GM12801 (cell line): ENCODE data around the gene MYL12A.

Source experiments
- TF ChIP-seq, protein P1 (sequence below): IDR thresholded peaks from one replicate; pipeline ENCODE4 v1.5.1; 2011; ENCODE audit warnings: control low read depth; ENCODE audit not compliant: insufficient read length; ENCODE audit errors: extremely low read depth

Gene MYL12A

DNA sequence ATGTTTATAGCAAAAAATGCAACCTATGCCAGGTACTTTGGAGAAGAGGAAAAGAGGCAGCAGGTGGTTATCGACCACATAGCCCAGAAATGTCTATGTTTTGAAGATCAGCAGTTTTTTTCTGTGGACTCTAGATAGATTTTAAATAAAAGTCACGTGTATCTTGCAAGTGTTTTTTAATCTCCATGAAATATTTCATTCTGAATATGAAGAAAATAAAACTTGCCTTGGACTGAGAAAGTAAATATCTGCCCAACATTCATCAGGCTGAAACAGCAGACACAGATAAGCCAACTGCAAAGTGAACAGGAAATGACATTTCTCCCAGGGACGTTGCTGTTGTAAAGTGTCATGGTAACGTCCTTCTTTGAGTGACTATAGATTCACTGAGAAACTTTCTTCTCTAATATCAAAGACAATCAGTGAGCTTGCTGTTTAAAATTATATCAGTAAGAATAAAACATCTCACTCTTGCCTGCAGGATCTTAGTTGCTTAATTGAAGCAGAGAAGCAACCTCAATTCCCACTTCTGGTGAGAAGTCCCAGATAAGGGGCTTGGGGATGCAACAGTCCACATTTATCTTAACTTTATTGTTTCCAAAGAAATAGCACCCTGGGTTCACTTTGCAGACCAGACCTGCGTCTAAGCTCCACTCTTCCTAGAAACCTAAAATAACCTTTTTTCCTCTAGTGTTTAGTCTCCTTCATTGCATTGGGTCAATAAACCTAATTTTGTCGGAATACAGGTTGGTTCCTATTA, 34.1 kb upstream of the MYL12A start:
- TF ChIP-seq, protein P1, sequence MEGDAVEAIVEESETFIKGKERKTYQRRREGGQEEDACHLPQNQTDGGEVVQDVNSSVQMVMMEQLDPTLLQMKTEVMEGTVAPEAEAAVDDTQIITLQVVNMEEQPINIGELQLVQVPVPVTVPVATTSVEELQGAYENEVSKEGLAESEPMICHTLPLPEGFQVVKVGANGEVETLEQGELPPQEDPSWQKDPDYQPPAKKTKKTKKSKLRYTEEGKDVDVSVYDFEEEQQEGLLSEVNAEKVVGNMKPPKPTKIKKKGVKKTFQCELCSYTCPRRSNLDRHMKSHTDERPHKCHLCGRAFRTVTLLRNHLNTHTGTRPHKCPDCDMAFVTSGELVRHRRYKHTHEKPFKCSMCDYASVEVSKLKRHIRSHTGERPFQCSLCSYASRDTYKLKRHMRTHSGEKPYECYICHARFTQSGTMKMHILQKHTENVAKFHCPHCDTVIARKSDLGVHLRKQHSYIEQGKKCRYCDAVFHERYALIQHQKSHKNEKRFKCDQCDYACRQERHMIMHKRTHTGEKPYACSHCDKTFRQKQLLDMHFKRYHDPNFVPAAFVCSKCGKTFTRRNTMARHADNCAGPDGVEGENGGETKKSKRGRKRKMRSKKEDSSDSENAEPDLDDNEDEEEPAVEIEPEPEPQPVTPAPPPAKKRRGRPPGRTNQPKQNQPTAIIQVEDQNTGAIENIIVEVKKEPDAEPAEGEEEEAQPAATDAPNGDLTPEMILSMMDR = no peak

DNA sequence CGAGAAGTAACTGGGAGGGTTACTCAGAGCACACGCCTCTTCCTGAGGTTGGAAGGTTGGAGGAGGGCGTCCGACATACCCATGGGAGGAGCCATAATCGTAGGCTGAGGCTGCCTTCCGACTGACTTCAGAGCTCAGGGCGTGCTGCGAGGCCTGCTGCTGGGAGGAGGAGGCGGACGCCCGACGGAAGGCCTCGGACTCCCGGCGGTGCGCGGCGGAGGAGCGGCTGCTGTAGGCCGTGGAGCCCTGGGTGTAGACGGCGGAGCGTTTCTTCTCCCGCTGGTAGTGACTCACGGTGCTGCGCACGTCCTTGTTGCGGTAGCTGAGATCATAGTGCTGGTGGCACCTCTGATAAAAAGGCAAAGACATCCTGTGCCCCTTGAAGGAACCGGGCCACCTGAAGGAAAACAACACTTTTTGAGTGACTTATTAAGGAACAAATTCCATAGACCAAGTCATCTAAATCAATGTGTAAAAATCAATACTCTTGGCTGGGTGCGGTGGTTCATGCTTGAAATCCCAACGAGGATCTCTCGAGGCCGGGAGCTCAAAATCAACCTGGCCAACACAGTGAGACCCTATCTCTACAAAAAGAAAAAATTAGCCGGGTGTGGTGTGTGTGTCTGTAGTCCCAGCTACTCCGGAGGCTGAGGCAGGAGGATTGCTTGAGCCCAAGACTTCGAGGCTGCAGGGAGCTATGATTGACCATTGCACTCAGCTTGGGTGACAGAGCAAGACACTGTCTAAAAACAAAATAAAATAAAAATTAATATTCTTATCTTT, 32.6 kb upstream of the MYL12A start:
- TF ChIP-seq, protein P1 = no peak

DNA sequence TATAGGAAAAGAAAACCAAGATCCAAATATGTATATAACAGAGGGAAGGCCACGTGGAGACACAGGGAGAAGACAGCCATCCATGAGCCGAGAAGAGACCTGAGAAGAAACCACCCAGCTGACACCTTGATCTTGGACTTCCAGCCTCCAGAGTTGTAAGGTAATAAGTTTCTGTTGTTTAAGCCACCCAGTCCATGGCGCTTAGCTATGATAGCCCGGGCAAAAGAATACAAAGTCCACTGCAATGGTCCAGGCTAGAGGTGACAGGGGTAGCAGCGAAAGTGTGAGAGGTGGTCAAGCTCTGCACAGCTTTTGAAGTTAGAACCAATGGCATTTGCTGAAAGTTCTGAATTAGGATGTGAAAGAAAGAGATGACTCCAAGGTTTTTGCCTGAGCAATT, 30.6 kb upstream of the MYL12A start:
- TF ChIP-seq, protein P1 = no peak

DNA sequence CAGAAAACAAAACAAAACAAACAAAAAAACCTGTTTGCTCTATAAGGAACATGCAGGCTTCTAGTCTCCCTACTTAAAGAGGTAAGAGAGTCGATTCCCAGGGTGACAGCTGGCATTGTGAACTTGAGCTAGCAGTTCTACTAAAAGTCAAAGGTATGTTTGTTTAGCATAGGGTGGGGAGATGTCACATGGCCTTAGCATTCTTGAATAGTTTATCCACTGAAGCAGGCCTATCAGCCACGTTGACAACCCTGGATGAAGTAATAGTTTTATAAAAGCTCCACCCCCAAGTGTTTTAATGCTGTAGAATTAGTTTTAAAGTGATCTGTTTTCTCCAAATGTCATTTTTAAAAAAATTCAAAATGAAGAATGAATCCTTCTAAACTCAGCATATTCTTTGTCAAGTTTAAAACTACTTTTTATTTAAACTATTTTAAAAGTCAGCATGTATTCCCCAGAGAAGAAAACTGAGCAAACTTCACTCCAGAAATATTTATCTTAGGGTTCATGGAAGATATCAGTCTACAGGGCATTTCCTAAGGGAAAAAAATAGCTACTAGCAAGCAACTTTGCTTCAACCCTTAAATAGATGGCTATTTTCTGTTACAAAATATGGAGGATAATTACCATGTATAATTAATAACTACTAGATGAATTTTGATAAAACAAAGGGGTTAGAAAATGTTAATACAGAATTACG, 29.5 kb upstream of the MYL12A start:
- TF ChIP-seq, protein P1 = no peak

DNA sequence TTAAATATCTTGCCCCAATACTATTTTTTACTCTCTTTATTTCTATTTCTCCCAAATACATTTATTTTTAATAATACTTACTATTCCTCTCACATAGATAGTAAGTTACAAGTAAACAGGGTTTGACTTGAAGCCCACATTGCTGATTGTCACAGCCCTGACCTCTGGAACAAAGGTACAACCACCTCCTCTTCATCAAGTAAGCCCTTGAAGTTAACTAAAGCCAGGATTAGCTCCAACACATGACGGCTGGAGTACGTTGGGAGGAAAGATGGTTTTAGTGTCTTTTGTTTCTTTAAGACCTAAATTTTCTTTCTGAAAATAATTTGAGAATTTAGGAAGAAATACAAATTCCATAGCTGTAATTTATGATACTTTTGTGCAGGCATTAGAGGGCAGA, 28.8 kb upstream of the MYL12A start:
- TF ChIP-seq, protein P1 = no peak

DNA sequence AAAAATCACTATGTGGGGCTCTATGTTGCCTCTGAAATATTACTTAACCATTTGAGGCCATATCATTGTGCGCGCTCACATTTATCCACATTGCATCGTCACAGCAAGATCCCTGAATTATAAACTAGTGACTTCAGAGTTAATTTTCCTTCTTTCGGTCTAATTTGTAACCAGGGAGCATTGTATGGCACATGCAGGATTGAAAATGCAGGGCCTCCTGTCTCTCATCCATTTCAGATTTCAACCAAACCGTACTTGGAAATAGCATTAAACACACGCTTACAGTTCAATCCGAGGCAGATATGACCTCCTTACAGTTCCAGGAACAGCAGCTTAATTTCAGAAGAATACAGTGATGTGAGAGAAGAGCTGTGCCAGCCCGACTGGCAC, 28.4 kb upstream of the MYL12A start:
- TF ChIP-seq, protein P1 = no peak

DNA sequence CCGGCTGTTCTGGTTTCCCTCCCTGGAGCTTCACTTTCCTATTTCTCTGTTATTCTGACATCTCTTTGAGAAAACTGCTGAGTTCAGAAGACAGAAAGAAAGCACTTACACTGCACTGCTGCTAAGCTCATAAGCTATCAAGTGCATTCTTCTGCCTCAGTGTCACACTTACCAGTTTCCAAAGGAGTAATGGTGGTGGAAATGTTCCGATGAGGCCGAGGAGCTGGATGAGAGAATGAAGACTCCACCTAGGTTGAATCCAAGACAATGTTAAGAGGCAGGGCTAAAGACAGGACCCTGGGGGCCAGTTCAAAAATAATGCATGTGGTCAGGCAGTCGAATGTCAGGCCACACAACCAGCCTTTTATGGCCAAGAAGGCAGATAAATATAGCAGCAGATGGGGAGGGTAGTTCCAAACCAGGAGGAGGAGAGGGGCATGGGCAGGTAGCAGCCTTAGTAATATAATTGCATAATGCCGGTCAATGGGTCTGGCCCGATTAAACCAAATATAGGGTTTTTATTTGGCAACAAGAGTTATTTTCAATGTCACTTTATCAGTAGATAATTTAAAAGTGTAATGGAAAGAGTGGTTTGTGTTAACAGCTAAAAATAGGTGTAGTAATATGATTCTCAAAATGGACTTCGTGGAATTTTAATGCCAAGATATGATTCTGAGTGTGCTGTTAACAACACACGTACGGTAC, 27.8 kb upstream of the MYL12A start, which contains the start of gene MYOM1:
Gene MYOM1 (minus strand): TSS at position 338 of the 705 bp plus-strand sequence. CDS start 4,745 bp downstream, outside the sequence.
- TF ChIP-seq, protein P1 = no peak
